HepG2 (cell line): Measurements from ENCODE around the gene ADPRHL1.
A peak's percentile ranks its signal among the peaks of the same experiment; 100 is the strongest.

Source experiments
- CHD2 ChIP-seq: IDR thresholded peaks from 2 replicates; pipeline ENCODE4 v1.6.1; 2011; ENCODE audit warnings: low read depth, low read length, improper control_type of control experiment
- CTCF ChIP-seq: sonication (generic); formaldehyde crosslinking; IDR thresholded peaks from 2 replicates; pipeline ENCODE4 v1.5.0; 2020; ENCODE audit warnings: mild to moderate bottlenecking, missing genetic modification reagents, moderate library complexity
- GTF2F1 ChIP-seq: fragments of 150-350 bp; IDR thresholded peaks from 2 replicates; pipeline ENCODE4 v1.6.1; 2014; ENCODE audit warnings: low read length
- PRDM10 ChIP-seq: sonication (generic); formaldehyde crosslinking; IDR thresholded peaks from 2 replicates; pipeline ENCODE4 v1.4.0; 2020; ENCODE audit warnings: low read depth, missing genetic modification reagents
- REST ChIP-seq, 2 experiments: IDR thresholded peaks; 2 replicates each; pipeline ENCODE4 v1.6.1; 2011 to 2012; ENCODE audit warnings: low read length in 2 of 2, borderline replicate concordance in 1 of 2, low read depth in 1 of 2, mild to moderate bottlenecking in 1 of 2, moderate library complexity in 1 of 2
- ZFP41 ChIP-seq: sonication (generic); formaldehyde crosslinking; IDR thresholded peaks from 2 replicates; pipeline ENCODE4 v1.4.0; 2020; ENCODE audit warnings: mild to moderate bottlenecking, missing genetic modification reagents, borderline replicate concordance
- ZNF18 ChIP-seq: sonication (generic); formaldehyde crosslinking; IDR thresholded peaks from 2 replicates; pipeline ENCODE4 v1.8.0; 2022; ENCODE audit warnings: mild to moderate bottlenecking, missing genetic modification reagents; ENCODE audit not compliant: insufficient replicate concordance
- ZNF510 ChIP-seq: sonication (generic); formaldehyde crosslinking; IDR thresholded peaks from 2 replicates; pipeline ENCODE4 v1.4.0; 2020; ENCODE audit warnings: low read depth, mild to moderate bottlenecking, missing genetic modification reagents

GRCh38 chr13:113437408-113438010, 15.8 kb downstream of the ADPRHL1 start:
- TF ChIP-seq ZNF510 (CRISPR knock-in tag) (no peak), PRDM10 (CRISPR knock-in tag) (peak; percentile 26; the same call in 1 of the 2 replicates), REST (IDR thresholded peaks at IDR 0.05; ENCODE audit: borderline replicate concordance in 1 of 2, low read depth in 1 of 2, low read length in 2 of 2) (no peak), ZNF18 (no peak), CTCF (peak; percentile 52), ZFP41 (no peak), GTF2F1 (no peak), CHD2 (no peak)
